Peyer's patch (tissue), 4 donors: ENCODE results near the gene SDR39U1.

Experiments used
- POLR2A ChIP-seq, 2 donors: fragments of 450-650 bp; IDR thresholded peaks; one replicate each; pipeline ENCODE4 v1.5.1; 2017; ENCODE audit warnings: antibody characterized with exemption in 2 of 2, mild to moderate bottlenecking in 2 of 2, moderate library complexity in 2 of 2
- TF ChIP-seq, protein P1 (sequence below), 6 experiments: fragments of 450-650 bp in 4 of 6; fragments of 200-600 bp in 2 of 6; sonication (generic) in 1 of 6; IDR thresholded peaks; one replicate each; pipeline ENCODE4 v1.5.1; 2017 to 2019; ENCODE audit warnings: antibody characterized with exemption in 6 of 6, mild to moderate bottlenecking in 3 of 6, moderate library complexity in 1 of 6

DNA sequence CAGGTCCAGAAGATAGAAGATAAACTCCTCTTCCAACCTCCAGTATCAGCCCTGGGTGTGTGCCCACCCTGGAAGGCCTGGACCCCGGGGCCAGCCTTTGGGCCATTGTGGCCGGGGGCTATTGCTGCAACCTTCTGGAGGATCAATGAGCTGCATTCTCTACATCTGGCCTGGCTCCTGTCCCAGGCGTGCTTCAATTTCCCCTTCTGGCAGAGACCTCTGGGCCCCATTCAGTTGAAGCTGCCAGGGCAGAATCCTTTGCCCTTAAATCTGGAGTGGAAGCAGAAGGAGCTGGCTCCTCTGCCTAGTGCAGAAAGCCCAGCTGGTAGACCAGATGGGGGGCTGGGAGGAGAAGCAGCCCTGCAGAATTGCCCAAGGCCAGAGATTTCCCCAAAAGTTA, 33.8 kb downstream of the SDR39U1 start:
- TF ChIP-seq, protein P1, sequence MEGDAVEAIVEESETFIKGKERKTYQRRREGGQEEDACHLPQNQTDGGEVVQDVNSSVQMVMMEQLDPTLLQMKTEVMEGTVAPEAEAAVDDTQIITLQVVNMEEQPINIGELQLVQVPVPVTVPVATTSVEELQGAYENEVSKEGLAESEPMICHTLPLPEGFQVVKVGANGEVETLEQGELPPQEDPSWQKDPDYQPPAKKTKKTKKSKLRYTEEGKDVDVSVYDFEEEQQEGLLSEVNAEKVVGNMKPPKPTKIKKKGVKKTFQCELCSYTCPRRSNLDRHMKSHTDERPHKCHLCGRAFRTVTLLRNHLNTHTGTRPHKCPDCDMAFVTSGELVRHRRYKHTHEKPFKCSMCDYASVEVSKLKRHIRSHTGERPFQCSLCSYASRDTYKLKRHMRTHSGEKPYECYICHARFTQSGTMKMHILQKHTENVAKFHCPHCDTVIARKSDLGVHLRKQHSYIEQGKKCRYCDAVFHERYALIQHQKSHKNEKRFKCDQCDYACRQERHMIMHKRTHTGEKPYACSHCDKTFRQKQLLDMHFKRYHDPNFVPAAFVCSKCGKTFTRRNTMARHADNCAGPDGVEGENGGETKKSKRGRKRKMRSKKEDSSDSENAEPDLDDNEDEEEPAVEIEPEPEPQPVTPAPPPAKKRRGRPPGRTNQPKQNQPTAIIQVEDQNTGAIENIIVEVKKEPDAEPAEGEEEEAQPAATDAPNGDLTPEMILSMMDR (IDR thresholded peaks at IDR 0.05) = no peak
- no peak for TF ChIP-seq POLR2A (IDR thresholded peaks at IDR 0.05)
